Calu3 (cell line): ENCODE measurements around the gene PPP1R12A. TPM values are rescaled to one million over a fixed set of nuclear protein-coding genes. Genes with fewer than 3 reads are reported as not detected.

Experiments
- BruUV-seq: library from RNA; stranded (reverse); fragments of 400-500 nt; replicated peaks from 2 replicates; lab custom pipeline; 2021; lab: Mats Ljungman, UMichigan
- CTCF ChIA-PET: fragments of 300-600 bp; sonication (Branson Sonifier 250); formaldehyde crosslinking; loops from one replicate; lab custom pipeline; 2022; ENCODE audit warnings: antibody characterized with exemption; lab: Charles Lee
- DNase-seq: peaks from one replicate; pipeline ENCODE4 v3.0.0; 2022
- H3K27ac Mint-ChIP-seq: one replicate; pipeline ENCODE4 v1.8.0; 2022; ENCODE audit warnings: mixed read lengths; ENCODE audit not compliant: unreplicated experiment
- H3K27me3 Mint-ChIP-seq: one replicate; pipeline ENCODE4 v1.8.0; 2022; ENCODE audit warnings: mixed read lengths; ENCODE audit not compliant: unreplicated experiment
- H3K36me3 Mint-ChIP-seq: one replicate; pipeline ENCODE4 v1.8.0; 2022; ENCODE audit warnings: mild to moderate bottlenecking, moderate library complexity, mixed read lengths; ENCODE audit not compliant: insufficient read depth, unreplicated experiment
- H3K4me1 Mint-ChIP-seq: one replicate; pipeline ENCODE4 v1.8.0; 2022; ENCODE audit warnings: mild to moderate bottlenecking, low read depth, mixed read lengths; ENCODE audit not compliant: unreplicated experiment
- H3K4me3 Mint-ChIP-seq: one replicate; pipeline ENCODE4 v1.8.0; 2022; ENCODE audit warnings: mild to moderate bottlenecking, low read depth, moderate library complexity, mixed read lengths; ENCODE audit not compliant: unreplicated experiment
- H3K9me3 Mint-ChIP-seq: one replicate; pipeline ENCODE4 v1.8.0; 2022; ENCODE audit warnings: low read depth, mixed read lengths; ENCODE audit not compliant: unreplicated experiment
- intact Hi-C: fragments of 100-400 bp; cut with micrococcal nuclease; formaldehyde crosslinking; loops from one replicate; pipeline ENCODE4 v1.10.0; 2022; ENCODE audit not compliant: unreplicated experiment
- total RNA-seq: library from RNA; stranded (reverse); gene quantifications from 2 replicates; pipeline ENCODE4 v1.2.3, GENCODE V29; 2022
- TF ChIP-seq, protein P1 (sequence below): fragments of 200-600 bp; IDR thresholded peaks from one replicate; pipeline ENCODE4 v1.8.0; 2022; ENCODE audit warnings: antibody characterized with exemption; ENCODE audit not compliant: unreplicated experiment

PPP1R12A gene
- total RNA-seq, 1 experiment from 2014 or later: 97.4 TPM

DNA sequence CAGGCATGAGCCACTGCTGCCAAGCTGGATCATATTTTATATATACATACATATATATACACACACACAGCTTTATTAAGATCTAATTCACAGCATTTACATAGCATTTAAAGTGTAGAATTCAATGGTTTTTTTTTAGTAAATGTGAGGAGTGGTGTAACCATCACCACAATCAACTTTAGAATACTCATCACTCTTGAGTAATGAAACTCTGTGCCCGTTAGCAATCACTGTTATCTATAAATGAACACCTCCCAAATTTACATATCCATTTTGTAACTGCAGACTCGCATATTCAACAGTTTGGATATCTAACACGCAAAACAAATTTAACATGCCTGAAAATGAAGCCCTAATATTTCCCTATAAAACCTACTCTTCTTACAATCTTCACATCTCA lies 90.9 kb downstream of the PPP1R12A start:
- Mint-ChIP-seq H3K36me3 (peaks cover 7% of the 10 kb centered on the region), H3K27ac (no peak overlapping the region), H3K27me3 (no peaks in the 10 kb centered on the region), H3K4me3 (no peak overlapping the region), H3K9me3 (peaks cover 8% of the 10 kb centered on the region), H3K4me1 (peaks cover 16% of the 10 kb centered on the region)
- TF ChIP-seq, protein P1, sequence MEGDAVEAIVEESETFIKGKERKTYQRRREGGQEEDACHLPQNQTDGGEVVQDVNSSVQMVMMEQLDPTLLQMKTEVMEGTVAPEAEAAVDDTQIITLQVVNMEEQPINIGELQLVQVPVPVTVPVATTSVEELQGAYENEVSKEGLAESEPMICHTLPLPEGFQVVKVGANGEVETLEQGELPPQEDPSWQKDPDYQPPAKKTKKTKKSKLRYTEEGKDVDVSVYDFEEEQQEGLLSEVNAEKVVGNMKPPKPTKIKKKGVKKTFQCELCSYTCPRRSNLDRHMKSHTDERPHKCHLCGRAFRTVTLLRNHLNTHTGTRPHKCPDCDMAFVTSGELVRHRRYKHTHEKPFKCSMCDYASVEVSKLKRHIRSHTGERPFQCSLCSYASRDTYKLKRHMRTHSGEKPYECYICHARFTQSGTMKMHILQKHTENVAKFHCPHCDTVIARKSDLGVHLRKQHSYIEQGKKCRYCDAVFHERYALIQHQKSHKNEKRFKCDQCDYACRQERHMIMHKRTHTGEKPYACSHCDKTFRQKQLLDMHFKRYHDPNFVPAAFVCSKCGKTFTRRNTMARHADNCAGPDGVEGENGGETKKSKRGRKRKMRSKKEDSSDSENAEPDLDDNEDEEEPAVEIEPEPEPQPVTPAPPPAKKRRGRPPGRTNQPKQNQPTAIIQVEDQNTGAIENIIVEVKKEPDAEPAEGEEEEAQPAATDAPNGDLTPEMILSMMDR: no peak
- intact Hi-C loops: no loop called here
- CTCF ChIA-PET: interaction anchor here (0.8 to 0.9 kb wide), 2 partner anchors 17 to 56 kb away, joined by 3 to 4 read pairs; no protein-coding TSS in a partner anchor
- no TSS peak for BruUV-seq
- no peak for DNase-seq

DNA sequence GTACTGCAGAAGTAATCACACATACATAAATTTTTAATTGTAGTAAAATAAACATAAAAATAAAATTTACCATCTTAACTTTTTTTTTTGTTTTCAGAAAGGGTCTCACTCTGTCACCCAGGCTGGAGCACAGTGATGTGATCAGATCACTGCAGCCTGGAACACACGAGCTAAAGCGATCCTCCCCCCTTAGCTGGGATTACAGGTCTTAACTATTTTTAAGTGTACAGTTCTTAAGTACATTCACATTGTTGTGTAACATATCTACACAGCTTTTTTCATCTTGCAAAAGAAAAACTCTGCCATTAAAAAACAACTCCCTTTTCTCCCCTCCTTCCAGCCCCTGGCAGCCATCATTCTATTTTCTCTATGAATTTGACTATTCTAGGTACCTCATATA lies 92.3 kb downstream of the PPP1R12A start:
- BruUV-seq: no TSS peak
- Mint-ChIP-seq H3K4me3 (no peak overlapping the region), H3K36me3 (peaks cover 17% of the 10 kb centered on the region), H3K27me3 (no peaks in the 10 kb centered on the region), H3K27ac (no peak overlapping the region), H3K4me1 (peaks cover 16% of the 10 kb centered on the region), H3K9me3 (peaks cover 11% of the 10 kb centered on the region)
- CTCF ChIA-PET: no interaction called here
- TF ChIP-seq, protein P1: no peak
- no peak for DNase-seq
- intact Hi-C loops: no loop called here

DNA sequence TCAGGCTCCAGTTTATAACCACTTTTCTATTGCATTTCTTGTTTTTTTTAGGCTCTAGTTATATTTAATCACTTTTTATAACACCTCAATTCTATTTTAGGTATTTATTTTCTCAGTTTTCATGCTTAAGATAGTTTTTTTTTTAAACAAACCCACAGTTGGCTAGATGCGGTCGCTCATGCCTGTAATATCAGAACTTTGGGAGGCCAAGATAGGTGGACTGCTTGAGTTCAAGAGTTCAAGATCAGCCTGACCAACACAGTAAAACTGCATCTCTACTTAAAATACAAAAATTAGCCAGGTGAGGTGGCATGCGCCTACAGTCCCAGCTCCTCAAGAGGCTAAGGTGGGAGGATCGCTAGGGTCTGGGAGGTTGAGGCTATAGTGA lies 93.0 kb downstream of the PPP1R12A start:
- intact Hi-C loops: no loop called here
- TF ChIP-seq, protein P1: no peak
- H3K36me3 Mint-ChIP-seq: peaks cover 18% of the 10 kb centered on the region
- peaks cover 16% of the 10 kb centered on the region for H3K4me1 Mint-ChIP-seq
- H3K9me3 Mint-ChIP-seq: peaks cover 11% of the 10 kb centered on the region
- CTCF ChIA-PET: no interaction called here
- BruUV-seq: no TSS peak
- no peaks in the 10 kb centered on the region for H3K27me3 Mint-ChIP-seq
- DNase-seq: no peak
- no peak overlapping the region for H3K27ac Mint-ChIP-seq
- H3K4me3 Mint-ChIP-seq: no peak overlapping the region

DNA sequence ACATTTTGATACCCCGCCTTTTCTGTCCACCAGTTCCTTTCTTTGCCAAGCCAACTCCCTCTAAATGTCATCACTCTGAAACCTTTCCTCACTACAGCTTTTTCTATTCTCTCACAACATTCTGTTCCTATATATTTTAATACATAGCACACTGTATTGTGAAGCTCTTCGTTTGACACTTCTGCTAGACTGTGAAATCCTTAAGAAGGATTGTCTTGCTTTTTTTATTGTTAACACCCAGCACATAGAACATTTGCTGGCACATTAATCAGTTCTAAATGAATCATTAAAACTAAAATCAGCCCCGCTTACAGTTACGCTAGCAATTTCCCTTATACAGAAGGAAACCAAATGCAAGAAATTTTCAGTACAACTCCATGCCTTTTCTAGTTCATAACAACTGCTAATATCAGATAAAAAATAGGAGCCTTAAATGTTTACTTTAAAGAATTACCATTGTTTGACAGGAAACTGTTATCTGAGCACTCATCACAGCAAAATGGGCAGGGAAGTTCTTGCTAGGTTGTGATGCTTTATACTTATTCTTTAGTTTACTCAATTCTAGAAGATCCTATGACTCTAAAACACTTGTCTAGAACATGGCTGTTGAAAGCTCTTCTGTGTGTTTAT lies 93.5 kb downstream of the PPP1R12A start:
- BruUV-seq: no TSS peak
- Mint-ChIP-seq H3K4me3 (no peak overlapping the region), H3K27me3 (no peaks in the 10 kb centered on the region), H3K4me1 (peaks cover 16% of the 10 kb centered on the region), H3K9me3 (peaks cover 11% of the 10 kb centered on the region), H3K36me3 (peaks cover 18% of the 10 kb centered on the region), H3K27ac (no peak overlapping the region)
- intact Hi-C loops: no loop called here
- TF ChIP-seq, protein P1: no peak
- DNase-seq: no peak
- CTCF ChIA-PET: no interaction called here
